GM21390 (cell line): ENCODE measurements around the gene ETFDH.
"Not testable (repeated sequence)": the region's sequence is repeated elsewhere in the genome, so short reads cannot be mapped to it uniquely, and the experiment has no call there.

Experiments
- ATAC-seq: cut with Tn5 transposase; IDR thresholded peaks from one replicate; pipeline ENCODE4 v1.9.1; 2021; ENCODE audit not compliant: unreplicated experiment

The ETFDH gene

GRCh38 chr4:158754385-158755180, 82.5 kb downstream of the ETFDH start:
- no peak for ATAC-seq

- ATAC-seq: not testable (repeated sequence)
Measured at GRCh38 chr4:158755819-158756218, 83.7 kb downstream of the ETFDH start.

GRCh38 chr4:158756588-158756987, 84.5 kb downstream of the ETFDH start:
- ATAC-seq: no peak

DNA sequence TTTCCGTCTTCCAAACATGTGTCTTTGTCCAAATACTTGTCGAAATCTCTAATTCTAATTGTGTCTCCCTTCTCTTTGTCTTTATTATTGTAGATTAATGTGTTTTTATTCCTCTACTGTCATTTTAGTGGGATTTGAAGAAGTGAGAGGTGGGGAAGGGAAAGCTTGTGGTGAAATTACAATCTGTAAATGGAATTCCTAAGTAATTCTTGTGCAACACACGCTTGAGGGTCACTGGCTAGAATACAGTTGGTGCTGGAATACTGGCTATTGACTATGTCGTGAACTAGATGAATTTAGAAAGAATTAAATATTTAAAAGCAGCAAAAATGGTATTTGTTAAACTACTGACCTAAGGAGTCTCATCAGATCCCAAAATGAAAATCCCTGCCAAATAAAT, 86.0 kb downstream of the ETFDH start:
- no peak for ATAC-seq

DNA sequence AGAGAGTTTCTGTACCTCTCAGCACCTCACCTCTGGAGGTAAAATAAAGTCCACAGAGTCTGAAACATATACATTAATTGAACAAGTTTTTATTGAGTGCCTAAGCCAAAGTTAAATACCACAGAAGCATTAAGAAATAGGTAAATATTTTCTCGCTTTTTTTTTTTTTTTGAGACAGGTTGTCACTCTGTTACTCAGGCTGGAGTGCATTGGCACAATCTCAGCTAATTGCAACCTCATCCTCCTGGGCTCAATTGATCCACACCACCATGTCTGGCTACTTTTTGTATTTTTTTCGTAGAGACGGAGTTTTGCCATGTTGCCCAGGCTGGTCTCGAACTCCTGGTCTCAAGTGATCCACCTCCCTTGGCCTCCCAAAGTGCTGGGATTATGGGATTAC, 86.6 kb downstream of the ETFDH start:
- no peak for ATAC-seq
